HG03135 (cell line): ENCODE results near the gene SFR1.

Experiments
- ATAC-seq: cut with Tn5 transposase; IDR thresholded peaks from one replicate; pipeline ENCODE4 v1.9.1; 2021; ENCODE audit warnings: mild to moderate bottlenecking, moderate library complexity; ENCODE audit not compliant: unreplicated experiment

The SFR1 gene

DNA sequence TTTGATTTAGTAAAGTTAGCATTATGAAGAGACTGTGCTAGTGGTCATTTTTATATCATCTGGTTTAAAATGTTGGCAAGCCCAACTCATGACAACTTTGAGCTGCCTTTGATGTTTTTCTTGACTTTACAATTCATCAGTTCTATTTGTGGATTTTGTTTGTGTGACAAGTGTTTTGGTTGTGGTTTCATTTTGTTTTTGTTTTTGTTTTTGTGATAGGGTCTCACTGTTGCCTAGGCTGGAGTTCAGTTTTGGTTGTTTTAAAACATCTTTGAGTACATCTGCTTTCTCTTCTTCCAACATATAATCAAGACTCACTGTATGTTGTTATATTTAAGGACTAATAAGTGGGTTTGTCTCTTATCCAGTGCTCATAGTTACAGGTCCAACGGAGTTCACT lies 17.6 kb upstream of the SFR1 start:
- ATAC-seq = no peak

GRCh38 chr10:104104926-104105325 lies 17.0 kb upstream of the SFR1 start:
- ATAC-seq = no peak

DNA sequence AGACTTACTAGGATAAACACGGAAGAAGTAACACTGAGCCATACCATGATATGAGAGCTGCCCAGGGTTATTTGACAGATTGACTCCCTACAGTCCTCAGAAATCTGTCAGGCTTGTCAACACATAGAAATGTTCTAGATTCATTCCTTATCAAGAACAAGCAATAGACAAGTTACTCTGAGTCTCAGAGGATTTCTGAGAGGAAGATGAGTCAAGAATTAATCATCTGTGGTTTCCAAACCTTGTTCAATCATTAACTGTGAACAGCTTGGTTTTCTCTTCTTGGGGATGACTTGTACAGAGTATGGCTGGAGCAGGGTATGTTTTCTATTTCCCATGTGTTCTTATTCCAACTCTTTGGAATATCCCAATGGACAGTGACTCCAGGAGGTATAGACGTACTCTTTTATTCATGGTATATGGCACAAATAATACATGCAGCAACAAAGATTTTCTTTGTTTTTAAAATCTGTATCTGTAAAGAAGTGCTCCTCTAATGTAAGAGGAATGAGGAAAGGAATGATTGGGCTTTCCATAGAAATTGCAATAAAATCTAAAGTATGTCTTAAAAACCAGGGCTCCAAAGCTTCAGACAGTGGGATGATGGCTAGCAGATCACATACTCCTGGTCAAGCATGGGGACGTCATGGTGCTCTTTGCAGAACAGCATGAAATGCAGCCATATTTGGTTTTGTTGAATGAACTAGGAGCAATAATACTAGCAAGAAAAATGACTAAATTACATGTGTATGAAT lies 11.9 kb upstream of the SFR1 start:
- ATAC-seq = peak; percentile 84

DNA sequence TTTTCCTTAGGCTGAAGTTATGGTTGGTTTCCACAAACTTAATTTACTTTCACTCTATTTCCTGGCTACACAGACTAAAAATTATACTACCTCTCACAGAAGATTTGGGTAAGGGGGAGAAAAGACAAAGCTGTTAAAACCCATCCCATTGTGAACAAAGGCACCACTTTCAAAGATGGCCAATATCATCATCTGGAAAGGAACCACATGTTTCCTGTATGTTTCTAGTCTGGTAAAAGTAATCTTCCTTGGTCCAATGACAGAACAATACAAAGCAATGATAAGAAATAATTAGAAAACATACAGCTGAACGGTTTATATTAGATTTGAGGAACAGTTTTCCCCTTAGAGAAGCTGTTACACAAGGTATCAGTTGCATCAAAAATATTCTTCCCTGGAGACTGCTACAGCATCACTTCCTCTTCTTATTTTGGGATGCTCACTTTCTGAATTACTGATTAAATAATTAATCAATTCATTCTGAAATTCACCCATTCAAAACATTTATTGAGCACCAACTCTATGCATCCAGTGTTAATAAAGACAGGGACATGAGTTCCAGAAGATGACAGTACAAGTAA lies 8.5 kb upstream of the SFR1 start:
- no peak for ATAC-seq

GRCh38 chr10:104117839-104118323 lies 4.1 kb upstream of the SFR1 start:
- no peak for ATAC-seq

GRCh38 chr10:104119996-104120395 lies 2.0 kb upstream of the SFR1 start:
- no peak for ATAC-seq

DNA sequence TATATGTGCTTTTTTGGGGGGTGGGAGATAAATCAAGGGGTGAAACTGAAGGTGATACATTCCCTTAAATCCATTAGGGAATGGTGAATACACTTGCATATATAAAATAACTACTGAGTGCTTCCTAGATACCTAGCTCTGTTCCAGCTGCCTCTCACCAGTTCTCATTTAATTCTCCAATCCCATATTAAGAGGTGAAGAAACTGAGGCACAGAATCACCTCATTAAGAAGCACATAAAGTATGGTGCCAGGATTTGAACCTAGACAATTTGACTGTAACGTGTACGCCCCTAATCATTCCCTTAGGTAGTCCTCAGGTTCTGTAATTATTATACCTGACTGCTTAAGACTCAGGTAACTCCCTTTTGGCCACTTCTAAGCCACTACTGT lies 1.5 kb upstream of the SFR1 start:
- no peak for ATAC-seq

GRCh38 chr10:104120903-104121484 lies 977 bp upstream of the SFR1 start:
- ATAC-seq = peak; percentile 41

- ATAC-seq = peak; percentile 3
Observed at GRCh38 chr10:104122225-104123107, 495 bp downstream of the SFR1 start.

GRCh38 chr10:104123397-104123796 lies 1.4 kb downstream of the SFR1 start:
- no peak for ATAC-seq

DNA sequence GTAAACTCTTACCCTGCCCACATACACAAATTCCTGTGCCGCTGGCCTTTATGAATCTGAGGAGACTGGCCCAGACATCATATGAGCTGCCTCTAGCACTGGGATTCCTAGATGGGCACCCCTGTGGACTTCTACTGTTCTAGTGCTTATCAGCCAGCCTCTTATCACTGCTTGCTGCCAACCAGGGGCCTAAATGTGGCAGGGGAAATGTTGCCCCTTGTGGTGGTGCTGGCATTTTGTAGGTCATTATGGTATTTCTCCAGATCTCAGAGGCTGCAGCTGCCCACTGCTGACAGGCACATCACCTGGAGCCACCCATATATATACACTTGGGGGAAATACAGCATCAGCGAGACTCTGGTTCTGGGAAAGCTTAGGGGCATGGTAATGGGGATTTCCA lies 5.4 kb downstream of the SFR1 start:
- ATAC-seq = no peak

GRCh38 chr10:104128214-104128613 lies 6.2 kb downstream of the SFR1 start:
- no peak for ATAC-seq

DNA sequence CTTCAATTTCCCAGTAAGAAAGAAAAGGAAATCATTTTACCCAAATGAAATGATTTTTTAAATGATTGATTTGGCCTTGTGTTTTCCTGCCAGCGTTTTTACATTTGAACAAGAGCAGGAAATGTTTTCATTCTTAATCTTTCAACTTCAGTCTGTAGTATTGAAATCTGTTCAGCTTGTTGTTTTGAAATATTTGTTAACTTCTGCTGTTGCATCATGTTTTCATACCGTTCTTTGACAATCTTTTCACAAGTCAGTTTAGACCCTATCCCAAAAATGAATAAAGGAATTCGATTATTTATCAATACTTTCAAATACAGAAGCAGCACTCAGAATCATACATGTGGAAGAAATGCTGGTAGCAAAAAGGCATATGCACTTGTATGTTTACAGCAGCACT lies 8.1 kb downstream of the SFR1 start:
- ATAC-seq = no peak

- no peak for ATAC-seq
Observed at GRCh38 chr10:104138131-104138530, 16.2 kb downstream of the SFR1 start.

DNA sequence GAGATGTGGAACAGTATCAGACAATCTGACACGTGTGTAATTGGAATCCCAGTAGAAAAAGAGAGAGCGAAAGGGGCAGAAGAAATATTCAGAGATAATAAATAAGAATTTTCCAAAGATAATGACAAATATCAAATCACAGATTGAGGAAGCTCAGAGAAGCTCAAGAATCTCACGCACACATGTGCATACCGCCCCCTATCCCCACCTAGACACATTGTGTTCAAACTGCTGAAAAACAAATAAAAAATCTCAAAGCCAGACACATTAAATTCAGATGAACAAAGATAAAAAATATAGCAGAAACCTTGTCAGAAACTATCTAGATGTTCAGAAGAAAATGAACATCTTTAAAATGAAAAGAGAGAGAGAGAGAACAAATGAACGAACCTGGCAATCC lies 17.2 kb downstream of the SFR1 start:
- ATAC-seq = no peak

DNA sequence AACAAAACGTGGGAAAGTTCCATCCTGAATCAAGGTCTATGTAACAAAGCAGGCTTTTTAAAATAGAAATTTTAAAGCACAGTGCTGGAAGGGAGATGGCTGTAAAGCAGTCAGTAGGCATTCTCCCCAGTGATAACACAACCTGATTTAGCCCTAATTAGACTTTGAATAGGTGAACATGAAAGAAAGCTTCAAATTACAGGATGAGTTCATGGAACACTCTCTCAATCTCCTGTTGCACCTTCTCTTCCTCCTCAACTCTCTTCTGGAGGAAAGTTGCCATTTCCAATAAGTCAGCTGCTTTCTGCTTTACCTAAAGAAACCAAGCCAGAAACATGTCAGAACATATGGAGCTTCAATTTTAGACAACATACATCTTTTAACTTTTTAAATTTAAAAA lies 20.1 kb downstream of the SFR1 start:
- ATAC-seq = no peak

- no peak for ATAC-seq
Observed at GRCh38 chr10:104143829-104144228, 21.9 kb downstream of the SFR1 start.

GRCh38 chr10:104144931-104145330 lies 23.0 kb downstream of the SFR1 start:
- ATAC-seq = no peak

DNA sequence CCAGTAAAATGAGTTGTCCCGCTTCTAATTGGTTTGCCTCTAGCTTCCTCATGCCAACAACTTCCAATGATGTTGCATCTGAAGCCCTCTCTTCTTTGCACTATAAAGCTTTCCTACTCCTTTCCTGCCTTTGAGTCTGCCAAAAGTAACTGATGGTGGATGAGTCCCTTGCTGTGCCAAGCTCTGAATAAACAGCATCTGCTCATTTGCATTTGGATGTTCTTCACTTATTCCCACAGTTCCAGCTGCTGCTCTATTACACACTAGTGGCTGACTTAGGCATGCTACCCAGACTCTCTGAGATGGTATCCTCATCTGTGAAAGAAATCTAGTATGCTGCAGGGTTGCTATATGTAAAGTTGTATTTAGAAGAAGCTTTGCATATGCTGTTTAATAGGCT lies 24.9 kb downstream of the SFR1 start:
- ATAC-seq = no peak

- no peak for ATAC-seq
Observed at GRCh38 chr10:104150139-104150538, 28.2 kb downstream of the SFR1 start.

- ATAC-seq = no peak
Observed at GRCh38 chr10:104151737-104152136, 29.8 kb downstream of the SFR1 start.
